ENCODE measurements around the gene SLC20A1.

DNA sequence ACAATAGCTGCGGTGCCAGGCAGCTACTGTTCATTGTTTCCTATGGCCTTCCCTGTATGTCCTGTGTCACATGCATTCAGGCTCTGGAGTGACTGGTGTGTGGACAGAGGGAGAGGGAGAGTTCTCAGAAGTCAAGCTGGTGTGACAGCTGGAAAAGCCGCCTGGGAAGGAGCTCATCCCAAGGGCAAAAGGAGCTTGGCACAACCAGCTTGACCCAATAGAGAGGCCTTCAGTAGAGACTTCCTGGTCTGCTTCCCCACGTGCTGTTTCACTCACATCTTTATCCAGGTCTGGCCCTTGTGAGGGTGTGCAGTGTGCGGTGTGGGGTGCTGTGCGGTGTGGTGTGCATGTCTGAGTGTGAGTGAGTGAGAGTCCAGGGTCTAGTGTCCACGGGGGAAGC is 64.0 kb downstream of the SLC20A1 start:
- TF ChIP-seq, protein P1, sequence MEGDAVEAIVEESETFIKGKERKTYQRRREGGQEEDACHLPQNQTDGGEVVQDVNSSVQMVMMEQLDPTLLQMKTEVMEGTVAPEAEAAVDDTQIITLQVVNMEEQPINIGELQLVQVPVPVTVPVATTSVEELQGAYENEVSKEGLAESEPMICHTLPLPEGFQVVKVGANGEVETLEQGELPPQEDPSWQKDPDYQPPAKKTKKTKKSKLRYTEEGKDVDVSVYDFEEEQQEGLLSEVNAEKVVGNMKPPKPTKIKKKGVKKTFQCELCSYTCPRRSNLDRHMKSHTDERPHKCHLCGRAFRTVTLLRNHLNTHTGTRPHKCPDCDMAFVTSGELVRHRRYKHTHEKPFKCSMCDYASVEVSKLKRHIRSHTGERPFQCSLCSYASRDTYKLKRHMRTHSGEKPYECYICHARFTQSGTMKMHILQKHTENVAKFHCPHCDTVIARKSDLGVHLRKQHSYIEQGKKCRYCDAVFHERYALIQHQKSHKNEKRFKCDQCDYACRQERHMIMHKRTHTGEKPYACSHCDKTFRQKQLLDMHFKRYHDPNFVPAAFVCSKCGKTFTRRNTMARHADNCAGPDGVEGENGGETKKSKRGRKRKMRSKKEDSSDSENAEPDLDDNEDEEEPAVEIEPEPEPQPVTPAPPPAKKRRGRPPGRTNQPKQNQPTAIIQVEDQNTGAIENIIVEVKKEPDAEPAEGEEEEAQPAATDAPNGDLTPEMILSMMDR (IDR thresholded peaks at IDR 0.05), result no peak
- no peak for TF ChIP-seq POLR2A (IDR thresholded peaks at IDR 0.05)

All from vagina (tissue), 2 donors.